IMR-90 (cell line): ENCODE results near the gene ADD1. TPM values are rescaled to one million over a fixed set of nuclear protein-coding genes. Genes with fewer than 3 reads are reported as not detected.

Source experiments
- ATAC-seq: fragments of 200-7000 bp; cut with Tn5 transposase; 2 replicates; pipeline ENCODE4 v1.9.1; 2020; ENCODE audit warnings: low read depth, mild to moderate bottlenecking, moderate library complexity
- BruUV-seq: library from RNA; stranded (reverse); fragments of 400-500 nt; replicated peaks from 2 replicates; lab custom pipeline; 2021; lab: Mats Ljungman, UMichigan
- CTCF ChIA-PET: fragments of 300-600 bp; formaldehyde crosslinking; extraction: SDS; loops from one replicate; lab custom pipeline; 2021; ENCODE audit warnings: antibody characterized with exemption; lab: Yijun Ruan, JAX
- POLR2A ChIA-PET: fragments of 300-600 bp; sonication (Branson Sonifier 250); formaldehyde crosslinking; loops from one replicate; lab custom pipeline; 2022; ENCODE audit warnings: antibody characterized with exemption; ENCODE audit not compliant: unreplicated experiment; lab: Charles Lee
- DNase-seq: peaks from one replicate; pipeline ENCODE4 v3.0.0; 2013
- H2AFZ ChIP-seq: replicated peaks from 2 replicates; pipeline ENCODE3; 2013; ENCODE audit warnings: low read length, mild to moderate bottlenecking; ENCODE audit not compliant: poor library complexity
- H2AK5ac ChIP-seq: 2 replicates; pipeline ENCODE4 v1.6.1; 2013; ENCODE audit warnings: low read depth, low read length, inconsistent platforms
- H2AK9ac ChIP-seq: replicated peaks from 2 replicates; pipeline ENCODE3; 2013; ENCODE audit warnings: mild to moderate bottlenecking, low read depth, low read length, moderate library complexity; ENCODE audit not compliant: poor library complexity
- H2BK120ac ChIP-seq: 2 replicates; pipeline ENCODE4 v1.6.1; 2013; ENCODE audit warnings: low read depth, low read length, inconsistent platforms
- H2BK15ac ChIP-seq: 3 replicates; pipeline ENCODE4 v1.6.1; 2013; ENCODE audit warnings: low read depth, low read length, inconsistent platforms
- H2BK20ac ChIP-seq: 2 replicates; pipeline ENCODE4 v1.6.1; 2013; ENCODE audit warnings: low read depth, mild to moderate bottlenecking, inconsistent platforms, low read length, moderate library complexity
- H2BK5ac ChIP-seq: 2 replicates; pipeline ENCODE4 v1.6.1; 2013; ENCODE audit warnings: mild to moderate bottlenecking, low read depth, low read length, inconsistent platforms; ENCODE audit not compliant: poor library complexity, severe bottlenecking
- H3K14ac ChIP-seq: replicated peaks from 2 replicates; pipeline ENCODE4 v1.6.1; 2013; ENCODE audit warnings: low read depth, low read length, inconsistent platforms
- H3K18ac ChIP-seq: 2 replicates; pipeline ENCODE4 v1.6.1; 2013; ENCODE audit warnings: low read depth, low read length, control low read depth
- H3K23ac ChIP-seq: 2 replicates; pipeline ENCODE4 v1.6.1; 2013; ENCODE audit warnings: low read depth, low read length, inconsistent platforms
- H3K27ac ChIP-seq: 2 replicates; pipeline ENCODE4 v1.5.1; 2013; ENCODE audit warnings: mild to moderate bottlenecking, control low read depth, low read length; ENCODE audit not compliant: insufficient read depth
- H3K27me3 ChIP-seq: 2 replicates; pipeline ENCODE4 v1.6.1; 2013; ENCODE audit warnings: low read length; ENCODE audit not compliant: control insufficient read depth, insufficient read depth
- H3K36me3 ChIP-seq: 2 replicates; pipeline ENCODE4 v1.6.1; 2013; ENCODE audit warnings: low read length, mixed read lengths; ENCODE audit not compliant: control insufficient read depth, insufficient read depth
- H3K4ac ChIP-seq: 2 replicates; pipeline ENCODE4 v1.6.1; 2013; ENCODE audit warnings: low read depth, low read length, inconsistent platforms
- H3K4me1 ChIP-seq: 2 replicates; pipeline ENCODE4 v1.6.1; 2013; ENCODE audit warnings: low read length, mixed read lengths; ENCODE audit not compliant: control insufficient read depth, insufficient read depth
- H3K4me2 ChIP-seq: 2 replicates; pipeline ENCODE4 v1.6.1; 2013; ENCODE audit warnings: low read depth, mild to moderate bottlenecking, control low read depth, low read length, moderate library complexity
- H3K4me3 ChIP-seq: 2 replicates; pipeline ENCODE4 v1.5.1; 2013; ENCODE audit warnings: low read depth, mild to moderate bottlenecking, control low read depth, low read length, moderate library complexity; ENCODE audit not compliant: insufficient read depth
- H3K56ac ChIP-seq: 2 replicates; pipeline ENCODE4 v1.6.1; 2013; ENCODE audit warnings: low read length, inconsistent platforms; ENCODE audit not compliant: insufficient read depth; ENCODE audit errors: extremely low read depth
- H3K79me1 ChIP-seq, 2 experiments: 2 replicates each; pipeline ENCODE4 v1.6.1; 2013; ENCODE audit warnings: low read length in 2 of 2, inconsistent platforms in 1 of 2, low read depth in 1 of 2
- H3K9ac ChIP-seq: 2 replicates; pipeline ENCODE4 v1.6.1; 2013; ENCODE audit warnings: low read depth, low read length, control low read depth
- H3K9me1 ChIP-seq: 2 replicates; pipeline ENCODE4 v1.6.1; 2013; ENCODE audit warnings: low read length, inconsistent platforms; ENCODE audit not compliant: insufficient read depth
- H3K9me3 ChIP-seq: 2 replicates; pipeline ENCODE4 v1.6.1; 2013; ENCODE audit warnings: low read length; ENCODE audit not compliant: control insufficient read depth, insufficient read depth
- H4K20me1 ChIP-seq: 2 replicates; pipeline ENCODE4 v1.6.1; 2013; ENCODE audit warnings: low read length, inconsistent platforms; ENCODE audit not compliant: insufficient read depth
- H4K5ac ChIP-seq: 2 replicates; pipeline ENCODE4 v1.6.1; 2013; ENCODE audit warnings: mild to moderate bottlenecking, low read depth, low read length, control low read depth
- H4K8ac ChIP-seq, 2 experiments: 2 replicates each; pipeline ENCODE4 v1.6.1; 2013; ENCODE audit warnings: low read depth in 2 of 2, low read length in 2 of 2, control low read depth in 1 of 2, inconsistent platforms in 1 of 2
- H4K91ac ChIP-seq: 2 replicates; pipeline ENCODE4 v1.6.1; 2013; ENCODE audit warnings: low read depth, low read length, inconsistent platforms; ENCODE audit not compliant: insufficient read depth
- CTCF ChIP-seq: conservative IDR thresholded peaks from 2 replicates; pipeline ENCODE4 v1.5.1; 2012; ENCODE audit warnings: mild to moderate bottlenecking, low read depth, low read length, improper control_type of control experiment
- ELK1 ChIP-seq: fragments of 150-350 bp; IDR thresholded peaks from 2 replicates; pipeline ENCODE4 v1.6.1; 2016; ENCODE audit warnings: low read depth, mild to moderate bottlenecking, low read length, moderate library complexity, borderline replicate concordance
- WGBS, 2 experiments: methylation state at CpG; one replicate each; pipeline versions ENCODE4 v1.1.5 to v1.1.7; 2013; ENCODE audit warnings: missing lambda C conversion rate in 2 of 2; ENCODE audit not compliant: insufficient read length in 1 of 2; ENCODE audit errors: extremely low coverage in 2 of 2; 5-methylcytosine and 5-hydroxymethylcytosine counted together
- dilution Hi-C: fragments of 300-500 bp; cut with HindIII; formaldehyde crosslinking; loops from one replicate; pipeline ENCODE4 v1.14.3; 2018; ENCODE audit warnings: low sequenced_read_pairs; ENCODE audit not compliant: unreplicated experiment
- in situ Hi-C: fragments of 300-500 bp; cut with MboI; formaldehyde crosslinking; loops from 3 replicates; pipeline ENCODE4 v1.14.3; 2019; ENCODE audit warnings: low sequenced_read_pairs, inconsistent platforms, mixed read lengths
- intact Hi-C: fragments of 100-400 bp; cut with micrococcal nuclease; formaldehyde crosslinking; loops from 2 replicates; pipeline ENCODE4 v1.10.0; 2022
- polyA plus RNA-seq, 3 experiments: library from polyadenylated mRNA; depleted of rRNA; stranded (reverse); fragments of >200 nt; gene quantifications; 2 replicates each; pipeline ENCODE4 v1.2.3, GENCODE V29; 2012; ENCODE audit warnings: low replicate concordance in 1 of 3
- total RNA-seq: library from RNA; depleted of rRNA; stranded (reverse); fragments of >200 nt; gene quantifications from 2 replicates; pipeline ENCODE4 v1.2.3, GENCODE V29; 2012

ADD1 gene
- total and polyA plus RNA-seq, 2 of the 4 experiments (the other 2 are of a cell fraction), result 122 to 215 TPM

DNA sequence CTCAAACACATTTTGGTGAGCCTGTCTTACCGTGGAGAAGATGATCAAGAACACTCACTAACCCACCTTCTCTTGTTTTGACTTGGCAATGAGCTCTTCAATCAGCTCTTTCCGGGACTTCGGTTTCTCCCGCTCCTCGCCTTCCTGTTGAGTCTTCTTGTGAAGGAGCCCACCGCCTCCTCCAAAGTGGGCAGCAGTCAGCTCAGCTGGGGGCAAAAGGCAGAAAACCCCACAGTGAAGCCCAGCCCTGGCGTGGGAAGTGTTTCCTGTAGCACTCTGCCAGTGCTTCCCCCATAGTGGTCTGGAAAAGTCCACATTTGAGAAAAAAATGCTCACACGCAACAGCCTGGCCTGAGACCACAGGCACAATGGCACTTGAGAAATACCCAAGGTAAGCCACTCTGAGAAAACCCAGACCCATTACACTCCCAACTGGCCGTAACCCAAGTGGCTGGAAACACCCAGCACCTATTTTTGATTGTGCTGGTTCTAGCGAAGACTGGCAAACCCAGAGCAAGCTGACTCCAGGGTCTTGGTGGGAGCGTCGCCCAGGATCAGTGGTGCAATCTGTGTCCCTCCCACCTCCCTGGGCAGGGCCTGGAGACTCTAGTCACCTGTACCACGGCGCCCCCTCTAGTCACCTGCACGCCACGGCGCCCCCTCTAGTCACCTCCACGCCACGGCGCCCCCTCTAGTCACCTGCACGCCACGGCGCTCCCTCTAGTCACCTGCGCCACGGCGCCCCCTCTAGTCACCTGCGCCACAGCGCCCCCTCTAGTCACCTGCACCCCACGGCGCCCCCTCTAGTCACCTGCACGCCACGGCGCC, 110.9 kb downstream of the ADD1 start:
- peaks cover 7% of the 10 kb centered on the region for H3K4me1 ChIP-seq
- no peak overlapping the region for H2BK5ac ChIP-seq
- no peak overlapping the region for H2BK15ac ChIP-seq
- no peak overlapping the region for H3K23ac ChIP-seq
- no peak for DNase-seq
- H3K4ac ChIP-seq, result no peak overlapping the region
- H3K18ac ChIP-seq, result no peak overlapping the region
- TF ChIP-seq CTCF (0 out of 2 replicates have a peak, but pooled peaks have one; percentile 1), ELK1 (no peak)
- intact Hi-C loops, result no loop called here
- H3K9ac ChIP-seq, result no peak overlapping the region
- H3K56ac ChIP-seq, result no peak overlapping the region
- no peak overlapping the region for H2AK5ac ChIP-seq
- H2BK120ac ChIP-seq, result no peak overlapping the region
- H3K4me2 ChIP-seq, result no peak overlapping the region
- no TSS peak for BruUV-seq
- 95% methylated on average over 4 of the region's 33 CpGs; no CpG with 5 or more reads in 1 of the 2 experiments for WGBS, 2 experiments
- in situ Hi-C loops, result no loop called here
- no peaks in the 10 kb centered on the region for H3K27me3 ChIP-seq
- H3K9me3 ChIP-seq, result no peaks in the 10 kb centered on the region
- POLR2A ChIA-PET, result no interaction called here
- H3K36me3 ChIP-seq, result peaks cover 53% of the 10 kb centered on the region
- no peak overlapping the region for H4K8ac ChIP-seq
- no peak overlapping the region for H3K4me3 ChIP-seq
- H3K14ac ChIP-seq, result no peak overlapping the region
- peaks cover 30% of the 10 kb centered on the region for H4K20me1 ChIP-seq
- no peak overlapping the region for H4K5ac ChIP-seq
- CTCF ChIA-PET, result interaction anchor here (0.9 kb wide), 3 partner anchors 9 to 83 kb away, joined by 3 read pairs; partner anchors contain the start of genes GRK4 and NOP14
- H3K79me1 ChIP-seq, result peaks cover 26 to 61% of the 10 kb centered on the region in 2 experiments
- H3K9me1 ChIP-seq, result peaks cover 12% of the 10 kb centered on the region; the same call in 1 of the 2 replicates
- no peak overlapping the region for H2AK9ac ChIP-seq
- ATAC-seq, result no peak
- no peak overlapping the region for H2AFZ ChIP-seq
- dilution Hi-C loops, result no loop called here
- no peak overlapping the region for H3K27ac ChIP-seq
- no peak overlapping the region for H2BK20ac ChIP-seq
- no peak overlapping the region for H4K91ac ChIP-seq
